ENCODE data around the gene PTPN23.

PTPN23 gene

DNA sequence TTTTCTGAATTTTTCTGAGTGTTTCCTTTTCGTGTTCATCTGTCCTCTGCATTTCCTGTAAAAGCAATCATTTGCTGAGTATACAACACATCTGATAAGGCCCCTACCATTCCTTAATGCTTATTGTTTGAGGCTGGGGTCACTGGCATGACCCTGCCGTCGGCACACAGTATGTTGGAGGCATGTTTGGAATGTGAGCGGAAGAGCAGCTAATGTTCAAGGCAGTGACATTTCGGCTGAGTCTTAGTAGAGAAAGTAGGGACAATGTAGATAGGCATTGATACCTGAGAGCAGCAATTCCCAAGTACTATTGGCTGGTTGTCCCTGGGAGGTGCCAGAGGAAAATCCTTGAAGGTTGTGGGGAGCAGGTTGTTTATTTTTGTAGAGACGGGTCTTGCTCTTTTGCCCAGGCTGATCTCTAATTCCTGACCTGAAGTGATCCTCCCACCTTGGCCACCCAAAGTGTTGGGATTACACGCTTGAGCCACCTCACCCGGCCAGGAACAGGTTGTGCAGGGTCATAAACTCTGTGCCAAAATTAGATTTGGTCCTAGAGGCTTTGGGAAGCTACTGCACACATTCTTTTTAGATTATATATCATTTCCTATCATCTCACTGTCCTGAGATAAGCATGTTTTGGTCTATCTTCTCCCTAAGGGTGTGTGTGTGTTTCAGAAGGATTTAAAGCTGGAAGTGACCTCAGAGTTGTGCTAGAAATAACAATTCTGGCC, 13.5 kb downstream of the PTPN23 start:
- Histone ChIP-seq H3K27me3 (ENCODE audit: control insufficient read depth, insufficient read depth, low read length) (no peaks in the 10 kb centered on the region), H3K4me3 (ENCODE audit: low read depth, low read length) (no peak overlapping the region), H3K9ac (ENCODE audit: low read depth, low read length) (peak overlapping the region; percentile 3), H3K9me3 (ENCODE audit: control insufficient read depth, insufficient read depth, low read length) (no peaks in the 10 kb centered on the region), H3K36me3 (ENCODE audit: control insufficient read depth, insufficient read depth, low read length) (peaks cover 9% of the 10 kb centered on the region), H3K4me1 (ENCODE audit: control insufficient read depth, insufficient read depth, low read length) (no peaks in the 10 kb centered on the region)

DNA sequence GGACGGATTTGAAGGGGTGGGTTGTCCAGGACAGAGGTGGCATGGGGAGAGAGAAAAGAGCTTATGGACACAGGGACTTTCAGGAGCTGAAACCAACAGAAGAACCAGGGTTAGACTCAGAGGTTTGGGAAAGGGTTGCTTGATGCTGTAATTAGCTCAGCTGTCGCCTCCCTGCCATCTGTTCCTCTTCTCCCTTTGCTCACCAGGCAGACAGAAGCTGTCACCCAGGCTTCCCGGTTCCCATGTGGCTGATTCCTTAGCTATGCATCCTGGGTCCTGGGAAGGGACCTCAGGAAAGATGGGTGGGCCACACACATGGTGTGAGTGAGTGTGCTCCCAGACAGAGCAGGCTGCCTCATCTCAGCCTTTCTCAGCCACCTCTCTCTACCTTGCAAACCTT, 14.1 kb downstream of the PTPN23 start:
- peaks cover 9% of the 10 kb centered on the region for H3K36me3 ChIP-seq (ENCODE audit: control insufficient read depth, insufficient read depth, low read length)
- no peaks in the 10 kb centered on the region for H3K9me3 ChIP-seq (ENCODE audit: control insufficient read depth, insufficient read depth, low read length)
- no peaks in the 10 kb centered on the region for H3K27me3 ChIP-seq (ENCODE audit: control insufficient read depth, insufficient read depth, low read length)
- H3K4me1 ChIP-seq (ENCODE audit: control insufficient read depth, insufficient read depth, low read length) = no peaks in the 10 kb centered on the region
- H3K9ac ChIP-seq (ENCODE audit: low read depth, low read length) = no peak overlapping the region
- H3K4me3 ChIP-seq (ENCODE audit: low read depth, low read length) = no peak overlapping the region

DNA sequence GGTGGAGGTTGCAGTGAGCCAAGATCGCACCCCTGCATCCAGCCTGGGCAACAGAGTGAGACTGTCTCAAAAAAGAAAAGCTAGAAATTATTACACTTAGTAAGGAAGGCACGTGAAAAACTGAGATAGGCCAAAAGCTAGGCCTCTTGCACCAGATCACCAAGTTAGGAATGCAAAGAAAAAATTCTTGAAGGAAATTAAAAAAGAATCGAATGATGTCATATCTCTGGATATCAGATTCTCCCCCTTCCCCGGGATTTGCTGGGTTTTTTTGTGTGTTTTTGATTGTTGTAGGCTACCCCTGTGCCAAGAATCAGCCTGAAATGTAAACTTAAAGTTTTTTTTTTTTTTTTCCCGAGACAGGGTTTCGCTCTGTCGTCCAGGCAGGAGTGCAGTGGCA, 17.4 kb downstream of the PTPN23 start:
- Histone ChIP-seq H3K9ac (ENCODE audit: low read depth, low read length) (no peak overlapping the region), H3K36me3 (ENCODE audit: control insufficient read depth, insufficient read depth, low read length) (peaks cover 9% of the 10 kb centered on the region), H3K9me3 (ENCODE audit: control insufficient read depth, insufficient read depth, low read length) (no peaks in the 10 kb centered on the region), H3K4me3 (ENCODE audit: low read depth, low read length) (no peak overlapping the region), H3K4me1 (ENCODE audit: control insufficient read depth, insufficient read depth, low read length) (no peaks in the 10 kb centered on the region), H3K27me3 (ENCODE audit: control insufficient read depth, insufficient read depth, low read length) (no peaks in the 10 kb centered on the region)

DNA sequence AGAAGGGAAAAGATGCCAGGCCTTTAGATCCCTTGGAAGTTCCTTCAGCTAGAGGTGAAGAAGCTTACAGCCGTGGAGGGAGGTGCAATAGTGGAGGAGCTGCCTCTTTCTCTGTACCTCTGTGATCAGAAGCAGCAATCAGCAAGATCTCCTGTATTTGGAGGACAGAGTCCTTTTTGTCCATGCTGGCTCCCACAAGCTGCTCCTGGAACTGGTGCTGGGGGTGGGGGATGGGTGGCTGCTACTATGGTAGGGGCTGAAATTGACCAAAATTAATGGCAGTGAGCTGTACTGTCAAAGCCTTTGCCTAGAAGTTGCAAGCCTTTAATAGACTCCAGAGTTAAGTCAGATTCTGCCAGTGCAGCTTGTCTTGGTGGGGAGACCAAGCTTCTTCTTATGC, 18.2 kb downstream of the PTPN23 start:
- Histone ChIP-seq H3K4me3 (ENCODE audit: low read depth, low read length) (no peak overlapping the region), H3K9ac (ENCODE audit: low read depth, low read length) (no peak overlapping the region), H3K27me3 (ENCODE audit: control insufficient read depth, insufficient read depth, low read length) (no peaks in the 10 kb centered on the region), H3K4me1 (ENCODE audit: control insufficient read depth, insufficient read depth, low read length) (no peaks in the 10 kb centered on the region), H3K36me3 (ENCODE audit: control insufficient read depth, insufficient read depth, low read length) (peaks cover 9% of the 10 kb centered on the region), H3K9me3 (ENCODE audit: control insufficient read depth, insufficient read depth, low read length) (no peaks in the 10 kb centered on the region)

DNA sequence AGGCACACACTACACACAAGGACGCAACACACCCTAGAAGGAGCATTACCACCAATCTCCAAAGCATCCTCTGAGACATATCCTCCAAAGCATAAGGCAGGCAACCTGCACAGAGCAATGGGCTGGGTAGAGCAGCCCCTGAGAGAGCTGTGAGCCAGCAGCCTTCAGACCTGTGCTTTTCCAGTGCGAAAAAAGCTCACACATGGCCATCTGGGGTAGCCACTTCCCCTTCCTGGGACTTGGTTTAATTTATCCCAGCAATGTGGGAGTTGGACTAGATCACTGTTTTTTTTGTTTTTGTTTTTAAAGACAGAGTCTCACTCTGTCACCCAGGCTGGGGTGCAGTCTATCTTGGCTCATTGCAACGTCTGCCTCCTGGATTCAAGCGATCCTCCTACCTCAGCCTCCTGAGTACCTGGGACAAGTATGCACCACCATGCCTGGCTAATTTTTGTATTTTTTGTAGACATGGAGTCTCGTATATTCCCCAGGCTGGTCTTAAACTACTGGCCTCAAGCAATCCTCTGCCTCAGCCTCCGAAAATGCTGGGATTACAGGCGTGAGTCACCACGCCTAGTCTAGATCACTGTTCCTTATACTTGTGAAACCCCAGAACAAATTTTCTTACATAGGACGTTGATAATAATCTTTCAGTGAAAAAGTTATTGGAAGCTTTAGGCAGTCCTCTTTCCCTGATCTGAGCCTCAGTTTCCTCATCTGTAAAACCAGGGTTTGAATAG, 18.9 kb downstream of the PTPN23 start:
- peaks cover 7% of the 10 kb centered on the region for H3K36me3 ChIP-seq (ENCODE audit: control insufficient read depth, insufficient read depth, low read length)

DNA sequence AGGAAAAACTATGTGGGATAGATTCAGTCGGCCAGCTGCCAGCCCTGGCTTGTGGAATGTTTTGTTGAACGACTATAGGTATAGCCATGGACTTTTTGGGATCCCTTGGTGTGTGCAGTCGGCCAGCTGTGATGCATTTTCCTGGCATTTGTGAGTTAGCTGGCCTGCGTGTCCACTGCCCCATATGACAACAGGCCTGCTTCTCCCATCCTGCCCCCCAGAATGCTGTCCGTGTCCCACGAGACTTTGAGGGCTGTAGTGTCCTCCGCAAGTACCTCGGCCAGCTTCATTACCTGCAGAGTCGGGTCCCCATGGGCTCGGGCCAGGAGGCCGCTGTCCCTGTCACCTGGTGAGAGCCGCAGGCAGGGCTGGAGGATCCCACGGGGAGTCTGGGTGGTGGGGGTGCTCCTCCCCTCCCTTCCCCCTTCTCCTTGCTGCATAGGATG, 23.6 kb downstream of the PTPN23 start:
- H3K9ac ChIP-seq (ENCODE audit: low read depth, low read length) = no peak overlapping the region
- H3K36me3 ChIP-seq (ENCODE audit: control insufficient read depth, insufficient read depth, low read length) = peaks cover 29% of the 10 kb centered on the region
- H3K9me3 ChIP-seq (ENCODE audit: control insufficient read depth, insufficient read depth, low read length) = no peaks in the 10 kb centered on the region
- no peak overlapping the region for H3K4me3 ChIP-seq (ENCODE audit: low read depth, low read length)
- H3K27me3 ChIP-seq (ENCODE audit: control insufficient read depth, insufficient read depth, low read length) = no peaks in the 10 kb centered on the region
- no peaks in the 10 kb centered on the region for H3K4me1 ChIP-seq (ENCODE audit: control insufficient read depth, insufficient read depth, low read length)

More for the DNA sequence above, 18.9 kb downstream of the PTPN23 start:
- H3K27me3 ChIP-seq (ENCODE audit: control insufficient read depth, insufficient read depth, low read length) = no peaks in the 10 kb centered on the region
- no peaks in the 10 kb centered on the region for H3K4me1 ChIP-seq (ENCODE audit: control insufficient read depth, insufficient read depth, low read length)
- H3K9me3 ChIP-seq (ENCODE audit: control insufficient read depth, insufficient read depth, low read length) = no peaks in the 10 kb centered on the region
- no peak overlapping the region for H3K4me3 ChIP-seq (ENCODE audit: low read depth, low read length)
- H3K9ac ChIP-seq (ENCODE audit: low read depth, low read length) = no peak overlapping the region

DNA sequence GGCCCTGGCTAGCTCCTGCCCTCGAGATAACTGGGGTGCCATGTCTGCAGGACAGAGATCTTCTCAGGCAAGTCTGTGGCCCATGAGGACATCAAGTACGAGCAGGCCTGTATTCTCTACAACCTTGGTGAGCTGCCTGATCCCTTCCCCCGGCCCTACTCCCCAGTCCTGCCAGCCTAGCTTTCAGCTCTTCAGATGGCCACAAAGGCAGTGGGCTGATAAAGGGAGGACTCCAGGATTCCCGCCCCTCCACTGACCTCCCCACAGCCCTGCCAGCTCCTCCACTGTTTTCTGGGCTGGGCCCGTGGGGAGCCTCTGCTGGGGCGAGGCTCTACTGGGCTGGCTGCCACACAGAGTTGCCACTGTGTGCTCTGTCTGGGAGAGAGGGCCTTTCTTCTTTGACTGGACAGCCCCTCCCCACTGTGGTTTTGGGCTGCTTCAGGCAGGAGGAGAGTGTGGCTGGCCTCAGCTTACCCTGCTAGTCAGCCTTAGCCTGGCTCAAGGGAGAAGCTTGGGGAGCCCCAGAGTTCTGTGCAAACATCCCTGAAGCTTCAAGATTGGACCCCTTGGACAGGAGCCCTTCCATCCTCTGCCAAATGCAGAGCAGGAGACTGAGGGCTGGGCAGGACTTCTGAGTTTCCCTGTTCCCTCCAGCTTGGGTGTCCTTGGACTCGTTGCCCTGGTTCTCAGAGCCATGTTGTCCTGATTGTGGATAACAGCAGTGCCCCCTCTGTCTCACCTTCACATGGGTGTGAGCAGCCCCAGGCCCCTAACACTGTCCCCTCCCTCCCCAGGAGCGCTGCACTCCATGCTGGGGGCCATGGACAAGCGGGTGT, 24.4 kb downstream of the PTPN23 start:
- Histone ChIP-seq H3K36me3 (ENCODE audit: control insufficient read depth, insufficient read depth, low read length) (peaks cover 36% of the 10 kb centered on the region), H3K4me1 (ENCODE audit: control insufficient read depth, insufficient read depth, low read length) (no peaks in the 10 kb centered on the region), H3K27me3 (ENCODE audit: control insufficient read depth, insufficient read depth, low read length) (no peaks in the 10 kb centered on the region), H3K9ac (ENCODE audit: low read depth, low read length) (no peak overlapping the region), H3K4me3 (ENCODE audit: low read depth, low read length) (no peak overlapping the region), H3K9me3 (ENCODE audit: control insufficient read depth, insufficient read depth, low read length) (no peaks in the 10 kb centered on the region)

DNA sequence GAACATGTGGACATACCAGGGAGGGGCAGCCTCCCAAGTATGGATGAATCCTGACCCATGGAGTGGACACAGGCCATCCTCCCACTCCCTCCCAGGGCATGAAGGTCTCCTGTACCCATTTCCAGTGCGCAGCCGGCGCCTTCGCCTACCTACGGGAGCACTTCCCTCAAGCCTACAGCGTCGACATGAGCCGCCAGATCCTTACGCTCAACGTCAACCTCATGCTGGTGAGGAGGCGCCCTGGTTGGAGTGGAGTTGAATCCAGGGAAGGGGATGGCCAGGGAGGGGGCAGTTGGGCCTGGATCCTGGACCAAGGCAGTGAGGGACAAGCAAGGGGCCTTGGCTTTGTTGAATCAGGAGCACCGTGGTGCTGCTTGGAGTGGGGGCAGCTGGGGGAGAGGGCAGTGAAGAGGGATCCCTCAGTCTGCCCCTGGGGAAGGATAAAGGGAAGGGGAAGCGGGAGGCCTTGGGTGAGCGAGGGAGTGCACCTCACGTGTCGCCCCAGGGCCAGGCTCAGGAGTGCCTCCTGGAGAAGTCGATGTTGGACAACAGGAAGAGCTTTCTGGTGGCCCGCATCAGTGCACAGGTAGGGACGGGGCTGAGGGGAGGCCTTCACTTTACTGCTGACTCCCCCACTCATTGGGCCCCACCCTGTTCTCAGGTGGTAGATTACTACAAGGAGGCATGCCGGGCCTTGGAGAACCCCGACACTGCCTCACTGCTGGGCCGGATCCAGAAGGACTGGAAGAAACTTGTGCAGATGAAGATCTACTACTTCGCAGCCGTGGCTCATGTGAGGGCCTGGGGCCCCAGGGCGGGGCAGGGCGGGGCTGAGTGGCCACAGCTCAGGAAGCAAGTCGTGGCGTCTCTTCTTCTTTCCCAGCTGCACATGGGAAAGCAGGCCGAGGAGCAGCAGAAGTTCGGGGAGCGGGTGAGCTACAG, 25.3 kb downstream of the PTPN23 start:
- Histone ChIP-seq H3K4me3 (ENCODE audit: low read depth, low read length) (no peak overlapping the region), H3K9me3 (ENCODE audit: control insufficient read depth, insufficient read depth, low read length) (no peaks in the 10 kb centered on the region), H3K4me1 (ENCODE audit: control insufficient read depth, insufficient read depth, low read length) (no peaks in the 10 kb centered on the region), H3K27me3 (ENCODE audit: control insufficient read depth, insufficient read depth, low read length) (no peaks in the 10 kb centered on the region), H3K9ac (ENCODE audit: low read depth, low read length) (no peak overlapping the region), H3K36me3 (ENCODE audit: control insufficient read depth, insufficient read depth, low read length) (peaks cover 41% of the 10 kb centered on the region)

DNA sequence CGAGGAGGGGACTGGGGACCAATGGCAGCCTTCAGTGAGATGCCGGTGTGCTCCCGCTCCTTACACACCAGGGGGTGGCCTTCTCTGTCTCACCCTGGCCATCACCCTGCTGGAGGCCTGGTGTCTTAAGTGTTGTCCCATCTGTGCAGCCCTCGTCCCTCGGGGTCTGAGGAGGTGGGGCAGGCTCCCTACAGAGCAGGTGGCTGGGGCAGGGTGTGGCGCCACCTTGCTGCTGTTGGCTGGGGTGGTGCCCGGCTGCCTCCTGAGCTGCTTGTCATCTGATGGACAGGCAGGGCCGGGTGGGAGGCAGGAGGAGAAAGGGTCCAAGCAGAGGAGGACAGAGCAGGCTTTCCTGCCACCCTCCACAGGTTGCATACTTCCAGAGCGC, 25.9 kb downstream of the PTPN23 start:
- H3K4me1 ChIP-seq (ENCODE audit: control insufficient read depth, insufficient read depth, low read length) = no peaks in the 10 kb centered on the region
- no peak overlapping the region for H3K9ac ChIP-seq (ENCODE audit: low read depth, low read length)
- no peaks in the 10 kb centered on the region for H3K9me3 ChIP-seq (ENCODE audit: control insufficient read depth, insufficient read depth, low read length)
- peaks cover 47% of the 10 kb centered on the region for H3K36me3 ChIP-seq (ENCODE audit: control insufficient read depth, insufficient read depth, low read length)
- H3K4me3 ChIP-seq (ENCODE audit: low read depth, low read length) = no peak overlapping the region
- no peaks in the 10 kb centered on the region for H3K27me3 ChIP-seq (ENCODE audit: control insufficient read depth, insufficient read depth, low read length)

DNA sequence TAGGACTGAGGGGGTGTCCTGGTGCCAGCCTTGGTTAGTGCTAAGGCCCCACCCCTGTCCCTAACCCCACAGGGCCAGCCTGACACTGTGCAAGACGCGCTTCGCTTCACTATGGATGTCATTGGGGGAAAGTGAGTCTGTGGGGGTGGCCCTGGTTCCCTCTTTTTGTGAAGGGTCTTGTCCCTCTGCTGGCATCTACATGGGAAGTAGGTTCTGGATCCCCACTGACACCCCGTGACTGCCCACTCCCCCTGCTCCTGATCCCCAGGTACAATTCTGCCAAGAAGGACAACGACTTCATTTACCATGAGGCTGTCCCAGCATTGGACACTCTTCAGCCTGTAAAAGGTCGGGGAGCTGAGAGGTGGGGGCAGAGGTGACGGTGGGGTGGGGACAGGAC, 26.4 kb downstream of the PTPN23 start:
- H3K4me1 ChIP-seq (ENCODE audit: control insufficient read depth, insufficient read depth, low read length) = no peaks in the 10 kb centered on the region
- peaks cover 49% of the 10 kb centered on the region for H3K36me3 ChIP-seq (ENCODE audit: control insufficient read depth, insufficient read depth, low read length)
- no peak overlapping the region for H3K9ac ChIP-seq (ENCODE audit: low read depth, low read length)
- no peaks in the 10 kb centered on the region for H3K27me3 ChIP-seq (ENCODE audit: control insufficient read depth, insufficient read depth, low read length)
- no peaks in the 10 kb centered on the region for H3K9me3 ChIP-seq (ENCODE audit: control insufficient read depth, insufficient read depth, low read length)
- no peak overlapping the region for H3K4me3 ChIP-seq (ENCODE audit: low read depth, low read length)

All from iPS-15b (cell line).